Loucy (cell line): ENCODE data around the gene NBAS.

Source experiments
- H2AFZ ChIP-seq: fragments of 200-600 bp; sonication (generic); 2 replicates; pipeline ENCODE4 v1.6.0; 2016; ENCODE audit warnings: antibody characterized with exemption, mild to moderate bottlenecking, low read length, moderate library complexity
- H3F3A ChIP-seq: fragments of 200-600 bp; 2 replicates; pipeline ENCODE4 v1.6.0; 2016; ENCODE audit warnings: antibody characterized with exemption, low read depth, mild to moderate bottlenecking
- H3K27me3 ChIP-seq: fragments of 200-600 bp; sonication (generic); 2 replicates; pipeline ENCODE4 v1.6.1; 2014; ENCODE audit warnings: low read length, mild to moderate bottlenecking; ENCODE audit not compliant: insufficient read depth, poor library complexity, severe bottlenecking
- H3K36me3 ChIP-seq: fragments of 200-600 bp; sonication (generic); 2 replicates; pipeline ENCODE4 v1.6.1; 2016; ENCODE audit warnings: low read length; ENCODE audit not compliant: insufficient read depth
- H3K4me1 ChIP-seq: fragments of 200-600 bp; sonication (generic); 2 replicates; pipeline ENCODE4 v1.5.1; 2014; ENCODE audit warnings: low read length, mild to moderate bottlenecking; ENCODE audit not compliant: insufficient read depth, poor library complexity, severe bottlenecking
- H3K4me2 ChIP-seq: fragments of 200-600 bp; sonication (generic); 2 replicates; pipeline ENCODE4 v1.6.0; 2014; ENCODE audit warnings: antibody characterized with exemption, low read length, low read depth, mild to moderate bottlenecking; ENCODE audit not compliant: poor library complexity, severe bottlenecking
- H3K4me3 ChIP-seq: fragments of 200-600 bp; sonication (generic); 2 replicates; pipeline ENCODE4 v1.5.1; 2014; ENCODE audit warnings: low read length, mild to moderate bottlenecking, mixed read lengths; ENCODE audit not compliant: poor library complexity, severe bottlenecking
- H3K79me2 ChIP-seq: fragments of 200-600 bp; sonication (generic); 2 replicates; pipeline ENCODE4 v1.6.1; 2014; ENCODE audit warnings: low read length; ENCODE audit not compliant: insufficient read depth
- H3K9ac ChIP-seq: fragments of 200-600 bp; sonication (generic); 2 replicates; pipeline ENCODE4 v1.6.0; 2014; ENCODE audit warnings: mild to moderate bottlenecking, low read depth, low read length, moderate library complexity; ENCODE audit not compliant: poor library complexity, severe bottlenecking
- H3K9me2 ChIP-seq: fragments of 200-600 bp; sonication (generic); replicated peaks from 2 replicates; pipeline ENCODE4 v1.6.1; 2016; ENCODE audit warnings: low read depth, low read length, mixed read lengths
- H3K9me3 ChIP-seq: fragments of 200-600 bp; sonication (generic); 2 replicates; pipeline ENCODE4 v1.6.1; 2014; ENCODE audit warnings: mild to moderate bottlenecking, antibody characterized with exemption, low read length, low read depth; ENCODE audit not compliant: insufficient read depth
- H4K20me1 ChIP-seq: fragments of 200-600 bp; sonication (generic); 2 replicates; pipeline ENCODE4 v1.6.0; 2014; ENCODE audit warnings: antibody characterized with exemption, low read length, mild to moderate bottlenecking; ENCODE audit not compliant: insufficient read depth, poor library complexity, severe bottlenecking
- CTCF ChIP-seq: fragments of 200-600 bp; sonication (generic); conservative IDR thresholded peaks from 2 replicates; pipeline ENCODE4 v1.5.1; 2014; ENCODE audit warnings: mild to moderate bottlenecking, antibody characterized with exemption, low read length
- EZH2phosphoT487 ChIP-seq: fragments of 200-600 bp; IDR thresholded peaks from 2 replicates; pipeline ENCODE4 v1.6.1; 2018; ENCODE audit warnings: antibody characterized with exemption, mild to moderate bottlenecking, moderate library complexity, borderline replicate concordance

Gene NBAS

GRCh38 chr2:15471606-15472005 is 89.5 kb downstream of the NBAS start:
- H3K27me3 ChIP-seq: no peaks in the 10 kb centered on the region
- H3K9me2 ChIP-seq: no peaks in the 10 kb centered on the region
- H2AFZ ChIP-seq: no peak overlapping the region
- no peaks in the 10 kb centered on the region for H4K20me1 ChIP-seq
- no peaks in the 10 kb centered on the region for H3F3A ChIP-seq
- peaks cover 71% of the 10 kb centered on the region; the same call in 1 of the 2 replicates for H3K36me3 ChIP-seq
- no peaks in the 10 kb centered on the region for H3K4me1 ChIP-seq
- TF ChIP-seq EZH2phosphoT487 (no peak), CTCF (peak; percentile 40)
- H3K79me2 ChIP-seq: no peaks in the 10 kb centered on the region
- no peak overlapping the region for H3K9ac ChIP-seq
- no peak overlapping the region for H3K4me2 ChIP-seq
- no peak overlapping the region for H3K4me3 ChIP-seq
- no peaks in the 10 kb centered on the region for H3K9me3 ChIP-seq

- no peaks in the 10 kb centered on the region for H3K79me2 ChIP-seq
- no peaks in the 10 kb centered on the region for H4K20me1 ChIP-seq
- H3K4me2 ChIP-seq: no peak overlapping the region
- H3K9me2 ChIP-seq: no peaks in the 10 kb centered on the region
- no peak overlapping the region for H3K4me3 ChIP-seq
- TF ChIP-seq EZH2phosphoT487 (no peak), CTCF (no peak)
- H3K36me3 ChIP-seq: peaks cover 85% of the 10 kb centered on the region
- H3K9ac ChIP-seq: no peak overlapping the region
- no peaks in the 10 kb centered on the region for H3K4me1 ChIP-seq
- H2AFZ ChIP-seq: no peak overlapping the region
- no peaks in the 10 kb centered on the region for H3K9me3 ChIP-seq
- no peaks in the 10 kb centered on the region for H3K27me3 ChIP-seq
- no peaks in the 10 kb centered on the region for H3F3A ChIP-seq
Measured at GRCh38 chr2:15460112-15460620, 101.0 kb downstream of the NBAS start.

- Histone ChIP-seq H4K20me1 (no peaks in the 10 kb centered on the region), H3K9me3 (no peaks in the 10 kb centered on the region), H3K4me3 (no peak overlapping the region), H3K4me1 (no peaks in the 10 kb centered on the region), H3K27me3 (no peaks in the 10 kb centered on the region), H3K9me2 (no peaks in the 10 kb centered on the region), H3K4me2 (no peak overlapping the region), H2AFZ (no peak overlapping the region), H3K9ac (no peak overlapping the region), H3K36me3 (peaks cover 84% of the 10 kb centered on the region), H3F3A (no peaks in the 10 kb centered on the region), H3K79me2 (no peaks in the 10 kb centered on the region)
- no peak for TF ChIP-seq EZH2phosphoT487
- no peak for TF ChIP-seq CTCF
Measured at GRCh38 chr2:15458277-15458676, 102.9 kb downstream of the NBAS start.
